Measurements from ENCODE around the gene AAK1. TPM values are rescaled to one million over a fixed set of nuclear protein-coding genes. Genes with fewer than 3 reads are reported as not detected.

Gene AAK1
- total and polyA plus RNA-seq, 2 of the 13 experiments (the other 11 are each of a cell fraction or from before 2014, with no cell fraction given) = 9.8 to 10.3 TPM

GRCh38 chr2:69641887-69642708, 1.4 kb downstream of the AAK1 start (continued):
- peak; percentile 1; the same call in 1 of the 2 replicates for TF ChIP-seq MYPOP (CRISPR knock-in tag; IDR thresholded peaks at IDR 0.05)
- TF ChIP-seq AHR (CRISPR knock-in tag; IDR thresholded peaks at IDR 0.05) = no peak
- peak; percentile 51; the same call in 1 of the 2 replicates for TF ChIP-seq ZNF232 (CRISPR knock-in tag; IDR thresholded peaks at IDR 0.05; ENCODE audit: borderline replicate concordance)
- TF ChIP-seq FOXO4 (CRISPR knock-in tag; conservative IDR thresholded peaks at IDR 0.05) = 0 out of 2 replicates have a peak, but pooled peaks have one; percentile 22

GRCh38 chr2:69641471-69641870, 2.1 kb downstream of the AAK1 start:
- CTCF ChIA-PET (ENCODE audit: low intra/inter-chr PET ratio, low total read pairs) = no interaction called here
- no peak for TF ChIP-seq ZNF3 (CRISPR knock-in tag; IDR thresholded peaks at IDR 0.05)
- no peak for TF ChIP-seq EHMT2 (IDR thresholded peaks at IDR 0.05; ENCODE audit: borderline replicate concordance, low read depth, low read length)
- TF ChIP-seq ZNF788 (CRISPR knock-in tag; IDR thresholded peaks at IDR 0.05; ENCODE audit: borderline replicate concordance) = no peak
- TF ChIP-seq LBX2 (CRISPR knock-in tag; IDR thresholded peaks at IDR 0.05; ENCODE audit: borderline replicate concordance) = no peak
- no peak for TF ChIP-seq MED8 (CRISPR knock-in tag; IDR thresholded peaks at IDR 0.05; ENCODE audit: insufficient replicate concordance)
- no peak for TF ChIP-seq ZNF329 (CRISPR knock-in tag; IDR thresholded peaks at IDR 0.05; ENCODE audit: low read depth)
- no peak for TF ChIP-seq ZFX (CRISPR knock-in tag; IDR thresholded peaks at IDR 0.05; ENCODE audit: low read depth)
- no peak for TF ChIP-seq ZSCAN29 (CRISPR knock-in tag; conservative IDR thresholded peaks at IDR 0.05)
- no peak for TF ChIP-seq NFE2 (CRISPR knock-in tag; IDR thresholded peaks at IDR 0.05)
- no peak for TF ChIP-seq ZNF550 (CRISPR knock-in tag; IDR thresholded peaks at IDR 0.05; ENCODE audit: borderline replicate concordance)
- no peak for TF ChIP-seq SP1 (IDR thresholded peaks at IDR 0.05)
- TF ChIP-seq SP1 (CRISPR knock-in tag; IDR thresholded peaks at IDR 0.05) = no peak
- TF ChIP-seq HNRNPLL (IDR thresholded peaks at IDR 0.05; ENCODE audit: low read depth, low read length, poor library complexity, severe bottlenecking) = no peak
- TF ChIP-seq ZNF770 (CRISPR knock-in tag; IDR thresholded peaks at IDR 0.05) = no peak

More at GRCh38 chr2:69641471-69641870, 2.1 kb downstream of the AAK1 start:
- Histone ChIP-seq H3K4me2 (ENCODE audit: low read depth, low read length) (peak overlapping the region; percentile 95), H4K20me1 (ENCODE audit: insufficient read depth, low read length) (no peaks in the 10 kb centered on the region), H3K4me3 (replicated peaks in 1 of 3; ENCODE audit: insufficient read depth in 1 of 3, low read depth in 2 of 3, low read length in 3 of 3) (peak overlapping the region; percentile 78 to 94 (median 88)), H2AFZ (ENCODE audit: low read length) (no peak overlapping the region), H3K27me3 (ENCODE audit: control insufficient read depth in 1 of 2, insufficient read depth in 2 of 2, low read length in 2 of 2) (peaks cover 0 to 3% of the 10 kb centered on the region in 2 experiments; a peak in 1 of 5 replicates), H3K27ac (ENCODE audit: extremely low read length, insufficient read depth, low read length) (peak overlapping the region; percentile 4), H3K9ac (ENCODE audit: insufficient read depth, low read depth, low read length) (peak overlapping the region; percentile 91; the same call in 1 of the 2 replicates), H3K36me3 (replicated peaks in 1 of 2; ENCODE audit: control insufficient read depth in 1 of 2, insufficient read depth in 2 of 2, low read length in 2 of 2) (no peaks in the 10 kb centered on the region), H3K9me3 (ENCODE audit: low read length) (no peaks in the 10 kb centered on the region), H3K4me1 (ENCODE audit: insufficient read depth, low read length) (peaks cover 55% of the 10 kb centered on the region), H3K79me2 (ENCODE audit: insufficient read depth, low read length) (peaks cover 49% of the 10 kb centered on the region)
- ATAC-seq (no peak), FAIRE-seq (no peak), DNase-seq (ENCODE audit: low spot score) (no peak)
- no TSS peak for BruUV-seq (replicated peaks)
- in situ Hi-C loops (cut with HindIII; ENCODE audit: extremely low pct_ligation_motif_present, low pct_unique_long_range_greater_than_20kb) (no loop called here), intact Hi-C loops (cut with micrococcal nuclease; ENCODE audit: unreplicated experiment) (loop anchor here (5.0 kb wide), 3 partner anchors 71 to 186 kb away; partner anchors contain the start of gene GMCL1)
- WGBS (ENCODE audit: low lambda C conversion rate) = 90% methylated on average over 3 of the region's 3 CpGs
- POLR2A ChIA-PET = no interaction called here
